Progenitor cell of endocrine pancreas (in vitro differentiated cells): ENCODE measurements around the gene TRMT61A. TPM values are rescaled to one million over a fixed set of nuclear protein-coding genes. Genes with fewer than 3 reads are reported as not detected.
A peak's percentile ranks its signal among the peaks of the same experiment; 100 is the strongest.

Experiments used
- DNase-seq: peaks from one replicate; pipeline ENCODE4 v3.0.0; 2021; ENCODE audit warnings: low spot score; ENCODE audit not compliant: unreplicated experiment
- H3K27ac Mint-ChIP-seq: 2 replicates; pipeline ENCODE4 v1.8.0; 2021; ENCODE audit warnings: mild to moderate bottlenecking, moderate library complexity, mixed read lengths
- H3K27me3 Mint-ChIP-seq: 2 replicates; pipeline ENCODE4 v1.8.0; 2021; ENCODE audit warnings: mixed read lengths
- H3K36me3 Mint-ChIP-seq: 2 replicates; pipeline ENCODE4 v1.8.0; 2022; ENCODE audit warnings: mixed read lengths; ENCODE audit not compliant: insufficient read depth
- H3K4me1 Mint-ChIP-seq: 2 replicates; pipeline ENCODE4 v1.8.0; 2021; ENCODE audit warnings: low read depth, mixed read lengths
- H3K4me3 Mint-ChIP-seq: 2 replicates; pipeline ENCODE4 v1.8.0; 2021; ENCODE audit warnings: low read depth, mild to moderate bottlenecking, moderate library complexity, mixed read lengths
- H3K9me3 Mint-ChIP-seq: 2 replicates; pipeline ENCODE4 v1.8.0; 2021; ENCODE audit warnings: low read depth, mixed read lengths
- CTCF ChIP-seq: fragments of 200-600 bp; sonication (generic); IDR thresholded peaks from one replicate; pipeline ENCODE4 v1.5.0; 2021; ENCODE audit warnings: antibody characterized with exemption, mild to moderate bottlenecking; ENCODE audit not compliant: unreplicated experiment
- total RNA-seq: library from RNA; stranded (reverse); gene quantifications from 2 replicates; pipeline ENCODE4 v1.2.1, GENCODE V29; 2021

TRMT61A gene
- total RNA-seq, 1 donor from 2014 or later: 10.3 TPM

- Mint-ChIP-seq H3K27me3 (no peaks in the 10 kb centered on the region), H3K4me1 (peaks cover 5% of the 10 kb centered on the region), H3K36me3 (no peaks in the 10 kb centered on the region), H3K9me3 (no peaks in the 10 kb centered on the region), H3K4me3 (no peak overlapping the region), H3K27ac (no peak overlapping the region)
- TF ChIP-seq CTCF: no peak
- DNase-seq: no peak
Observed at GRCh38 chr14:103548463-103549351, 19.7 kb downstream of the TRMT61A start.

- DNase-seq: no peak
- H3K27me3 Mint-ChIP-seq: no peaks in the 10 kb centered on the region
- H3K9me3 Mint-ChIP-seq: no peaks in the 10 kb centered on the region
- TF ChIP-seq CTCF: peak; percentile 33
- H3K4me3 Mint-ChIP-seq: no peak overlapping the region
- peaks cover 5% of the 10 kb centered on the region for H3K4me1 Mint-ChIP-seq
- no peaks in the 10 kb centered on the region for H3K36me3 Mint-ChIP-seq
- peak overlapping the region; percentile 80 for H3K27ac Mint-ChIP-seq
Observed at GRCh38 chr14:103549361-103550311, 20.6 kb downstream of the TRMT61A start.

DNA sequence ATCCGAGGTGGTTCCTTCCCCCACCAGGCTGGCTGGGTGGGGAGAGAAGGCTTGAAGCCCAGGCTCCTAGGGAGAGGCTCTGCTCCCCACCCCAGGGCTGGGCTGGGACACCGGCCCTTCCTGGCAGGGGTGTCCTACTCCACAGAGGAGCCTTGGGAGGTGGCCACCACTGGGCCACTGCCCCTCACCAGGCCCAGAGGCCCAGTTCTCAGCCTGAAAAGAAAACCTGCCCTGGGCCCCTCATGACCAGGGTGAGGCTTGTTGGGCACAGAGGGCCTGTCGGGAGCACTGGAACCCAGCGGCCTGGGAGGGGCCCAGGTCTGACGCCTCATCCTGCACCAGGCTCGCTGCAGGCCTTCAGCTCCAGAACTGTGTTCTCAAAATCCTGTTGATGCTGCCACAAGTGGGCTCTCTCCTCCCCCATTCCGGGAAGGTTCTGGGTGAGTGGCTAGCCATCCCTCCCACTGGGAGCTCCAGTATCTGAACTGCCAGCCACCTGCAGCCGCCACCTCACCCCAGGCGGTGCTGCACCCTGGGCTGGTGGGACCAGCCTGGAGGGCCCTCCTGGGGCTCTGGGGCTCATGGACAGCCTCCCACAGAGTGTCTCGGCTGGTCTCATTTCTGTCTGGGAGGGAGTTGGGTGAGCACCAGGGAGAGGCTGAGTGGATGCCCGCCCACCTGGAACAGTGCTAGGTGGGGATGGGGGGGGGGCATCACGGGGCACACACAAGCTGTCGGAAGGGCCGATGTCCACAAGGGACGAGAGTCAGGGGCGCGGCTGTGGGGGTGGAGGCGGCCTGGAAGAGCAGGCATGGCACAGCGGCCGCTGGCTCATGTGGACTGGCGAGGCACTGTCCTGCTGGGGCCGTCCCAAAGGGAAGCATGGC is 21.7 kb downstream of the TRMT61A start:
- TF ChIP-seq CTCF: no peak
- Mint-ChIP-seq H3K27me3 (no peaks in the 10 kb centered on the region), H3K4me1 (peaks cover 5% of the 10 kb centered on the region), H3K9me3 (no peaks in the 10 kb centered on the region), H3K36me3 (no peaks in the 10 kb centered on the region), H3K4me3 (no peak overlapping the region), H3K27ac (peak overlapping the region; percentile 80)
- no peak for DNase-seq

GRCh38 chr14:103551338-103551762 is 22.4 kb downstream of the TRMT61A start:
- no peaks in the 10 kb centered on the region for H3K27me3 Mint-ChIP-seq
- H3K27ac Mint-ChIP-seq: no peak overlapping the region
- H3K4me3 Mint-ChIP-seq: no peak overlapping the region
- TF ChIP-seq CTCF: no peak
- no peak for DNase-seq
- H3K4me1 Mint-ChIP-seq: peaks cover 5% of the 10 kb centered on the region
- no peaks in the 10 kb centered on the region for H3K9me3 Mint-ChIP-seq
- H3K36me3 Mint-ChIP-seq: no peaks in the 10 kb centered on the region
